GM23248 (cell line): ENCODE data around the gene INTS3.

ENCODE experiments used
- EZH2 ChIP-seq: fragments of 200-600 bp; sonication (generic); IDR thresholded peaks from 2 replicates; pipeline ENCODE4 v1.6.1; 2018; ENCODE audit warnings: antibody characterized with exemption, mild to moderate bottlenecking; ENCODE audit not compliant: insufficient read depth, poor library complexity, severe bottlenecking
- EZH2phosphoT487 ChIP-seq: fragments of 200-600 bp; sonication (generic); IDR thresholded peaks from 2 replicates; pipeline ENCODE4 v1.6.1; 2018; ENCODE audit warnings: antibody characterized with exemption, moderate library complexity, mild to moderate bottlenecking, low read depth; ENCODE audit not compliant: insufficient read depth

DNA sequence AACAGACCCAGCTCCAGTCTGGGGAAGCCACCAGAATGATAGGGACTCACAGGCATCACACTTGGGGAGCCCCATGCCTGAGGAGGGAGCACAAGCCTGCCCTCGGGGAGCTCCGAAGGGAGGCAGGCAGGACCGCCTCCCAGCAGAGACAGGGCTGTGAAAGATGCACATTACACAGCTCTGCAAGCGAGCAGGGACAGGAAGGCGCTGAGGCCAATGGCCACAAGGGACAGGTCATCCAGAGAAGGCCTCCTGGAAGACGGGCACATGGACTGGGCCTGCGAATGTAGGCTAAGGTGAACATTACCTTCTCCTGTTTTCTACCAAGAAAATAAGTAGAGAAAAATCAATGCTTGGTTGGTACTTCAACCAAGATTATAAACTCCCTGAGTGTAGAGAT, 45.1 kb upstream of the INTS3 start:
- TF ChIP-seq EZH2 (no peak), EZH2phosphoT487 (no peak)
